Thyroid gland (tissue), 4 donors: ENCODE results near the gene DOCK8. TPM values are rescaled to one million over a fixed set of nuclear protein-coding genes. Genes with fewer than 3 reads are reported as not detected.
"Not testable (repeated sequence)": the region's sequence is repeated elsewhere in the genome, so short reads cannot be mapped to it uniquely, and the experiment has no call there.

Experiments used
- DNase-seq, 2 donors: peaks; one replicate each; pipeline ENCODE4 v3.0.0-alpha.2; 2019
- H3K27ac ChIP-seq, 3 donors: fragments of 200-600 bp; sonication (generic); 1 replicate in 2 of 3; 2 replicates in 1 of 3; pipeline ENCODE4 v1.5.1; 2016 to 2019; ENCODE audit warnings: mild to moderate bottlenecking in 1 of 3, moderate library complexity in 1 of 3
- H3K27me3 ChIP-seq: fragments of 200-600 bp; sonication (generic); one replicate; pipeline ENCODE4 v1.5.1; 2019
- H3K36me3 ChIP-seq, 2 donors: fragments of 200-600 bp; sonication (generic); one replicate each; pipeline ENCODE4 v1.5.1; 2016 to 2019
- H3K4me1 ChIP-seq, 2 donors: fragments of 200-600 bp; sonication (generic); one replicate each; pipeline ENCODE4 v1.5.1; 2017 to 2019
- H3K4me3 ChIP-seq, 3 donors: fragments of 200-600 bp; sonication (generic); replicated peaks in 1 of 3; 1 replicate in 2 of 3; 2 replicates in 1 of 3; pipeline ENCODE4 v1.5.1; 2016; ENCODE audit warnings: mild to moderate bottlenecking in 1 of 3
- H3K9me3 ChIP-seq: fragments of 200-600 bp; sonication (generic); one replicate; pipeline ENCODE4 v1.5.1; 2017
- CTCF ChIP-seq, 6 experiments: fragments of 200-600 bp in 3 of 6; fragments of 450-650 bp in 3 of 6; sonication (generic) in 3 of 6; IDR thresholded peaks; one replicate each; pipeline ENCODE4 v1.5.1; 2016 to 2019; ENCODE audit warnings: antibody characterized with exemption in 6 of 6, mild to moderate bottlenecking in 2 of 6, inconsistent platforms in 1 of 6, moderate library complexity in 1 of 6
- POLR2A ChIP-seq, 2 donors: fragments of 450-650 bp; IDR thresholded peaks; one replicate each; pipeline ENCODE4 v1.6.1; 2017; ENCODE audit warnings: antibody characterized with exemption in 2 of 2, mild to moderate bottlenecking in 2 of 2, moderate library complexity in 1 of 2
- WGBS, 2 donors: methylation state at CpG; one replicate each; pipeline ENCODE4 v1.1.5; 2017; 5-methylcytosine and 5-hydroxymethylcytosine counted together
- intact Hi-C: fragments of 100-400 bp; cut with DNase I; formaldehyde crosslinking; loops from one replicate; pipeline ENCODE4 v1.15.1; 2023
- total RNA-seq, 4 donors: library from RNA; depleted of rRNA; stranded (reverse); fragments of >200 nt; gene quantifications; one replicate each; pipeline ENCODE4 v1.2.3, GENCODE V29; 2016

DOCK8 gene
- total RNA-seq, 4 donors from 2014 or later, result 10.1 to 19.5 (median 16.0) TPM

- Histone ChIP-seq H3K27me3 (no peaks in the 10 kb centered on the region), H3K36me3 (no peaks in the 10 kb centered on the region), H3K9me3 (no peaks in the 10 kb centered on the region), H3K4me3 (peak overlapping the region; percentile 1 to 79 (median 58)), H3K4me1 (peaks cover 9 to 13% of the 10 kb centered on the region in 2 donors), H3K27ac (peak overlapping the region; percentile 37 to 95 (median 77))
- intact Hi-C loops, result no loop called here
- DNase-seq, result no peak
- WGBS, 2 donors, result 4 to 8% methylated on average over 14 of the region's 14 CpGs
- TF ChIP-seq CTCF (IDR thresholded peaks at IDR 0.05) (no peak), POLR2A (IDR thresholded peaks at IDR 0.05) (no peak)
Observed at GRCh38 chr9:214351-214647, 366 bp upstream of the DOCK8 start.

- no peak for DNase-seq
- peaks cover 9 to 13% of the 10 kb centered on the region in 2 donors for H3K4me1 ChIP-seq
- no peaks in the 10 kb centered on the region for H3K36me3 ChIP-seq
- H3K4me3 ChIP-seq, result peak overlapping the region in 2 of 3 donors; percentile 1 to 58
- intact Hi-C loops, result no loop called here
- TF ChIP-seq CTCF (IDR thresholded peaks at IDR 0.05) (no peak), POLR2A (IDR thresholded peaks at IDR 0.05) (no peak)
- no peaks in the 10 kb centered on the region for H3K27me3 ChIP-seq
- no peaks in the 10 kb centered on the region for H3K9me3 ChIP-seq
- peak overlapping the region in 2 of 3 donors; percentile 77 to 95 for H3K27ac ChIP-seq
- 53 to 54% methylated on average over 6 of the region's 6 CpGs for WGBS, 2 donors
Observed at GRCh38 chr9:215631-216155, 1.0 kb downstream of the DOCK8 start.

GRCh38 chr9:216866-217265 lies 2.2 kb downstream of the DOCK8 start:
- no peak for DNase-seq
- Histone ChIP-seq H3K4me1 (peaks cover 9% of the 10 kb centered on the region in 2 donors), H3K4me3 (no peak overlapping the region), H3K9me3 (no peaks in the 10 kb centered on the region), H3K36me3 (no peaks in the 10 kb centered on the region), H3K27me3 (no peaks in the 10 kb centered on the region), H3K27ac (no peak overlapping the region)
- TF ChIP-seq CTCF (IDR thresholded peaks at IDR 0.05) (no peak), POLR2A (IDR thresholded peaks at IDR 0.05) (no peak)
- intact Hi-C loops, result no loop called here
- 90 to 91% methylated on average over 1 of the region's 1 CpG for WGBS, 2 donors

- Histone ChIP-seq H3K4me3 (no peak overlapping the region), H3K27me3 (no peaks in the 10 kb centered on the region), H3K4me1 (peaks cover 8 to 9% of the 10 kb centered on the region in 2 donors), H3K36me3 (no peaks in the 10 kb centered on the region), H3K9me3 (no peaks in the 10 kb centered on the region), H3K27ac (no peak overlapping the region)
- DNase-seq, result no peak
- no peak for TF ChIP-seq POLR2A (IDR thresholded peaks at IDR 0.05)
- no peak for TF ChIP-seq CTCF (IDR thresholded peaks at IDR 0.05)
- 85 to 89% methylated on average over 2 of the region's 2 CpGs for WGBS, 2 donors
- intact Hi-C loops, result no loop called here
Observed at GRCh38 chr9:217950-218349, 3.3 kb downstream of the DOCK8 start.

- H3K27ac ChIP-seq, DNase-seq, H3K9me3 ChIP-seq, intact Hi-C loops, H3K4me1 ChIP-seq, H3K27me3 ChIP-seq, H3K36me3 ChIP-seq, H3K4me3 ChIP-seq: not testable (repeated sequence)
- WGBS, 2 donors, result 98 to 99% methylated on average over 7 of the region's 7 CpGs
Observed at GRCh38 chr9:219036-219435, 4.4 kb downstream of the DOCK8 start.
